Dedifferentiated amniotic fluid mesenchymal stem cell (primary cell): ENCODE results near the gene B2M.
"Not testable (repeated sequence)": the region's sequence is repeated elsewhere in the genome, so short reads cannot be mapped to it uniquely, and the experiment has no call there.

ENCODE experiments used
- DNase-seq: peaks from one replicate; pipeline ENCODE4 v3.0.0-alpha.2; 2016; ENCODE audit errors: extremely low spot score

The B2M gene

DNA sequence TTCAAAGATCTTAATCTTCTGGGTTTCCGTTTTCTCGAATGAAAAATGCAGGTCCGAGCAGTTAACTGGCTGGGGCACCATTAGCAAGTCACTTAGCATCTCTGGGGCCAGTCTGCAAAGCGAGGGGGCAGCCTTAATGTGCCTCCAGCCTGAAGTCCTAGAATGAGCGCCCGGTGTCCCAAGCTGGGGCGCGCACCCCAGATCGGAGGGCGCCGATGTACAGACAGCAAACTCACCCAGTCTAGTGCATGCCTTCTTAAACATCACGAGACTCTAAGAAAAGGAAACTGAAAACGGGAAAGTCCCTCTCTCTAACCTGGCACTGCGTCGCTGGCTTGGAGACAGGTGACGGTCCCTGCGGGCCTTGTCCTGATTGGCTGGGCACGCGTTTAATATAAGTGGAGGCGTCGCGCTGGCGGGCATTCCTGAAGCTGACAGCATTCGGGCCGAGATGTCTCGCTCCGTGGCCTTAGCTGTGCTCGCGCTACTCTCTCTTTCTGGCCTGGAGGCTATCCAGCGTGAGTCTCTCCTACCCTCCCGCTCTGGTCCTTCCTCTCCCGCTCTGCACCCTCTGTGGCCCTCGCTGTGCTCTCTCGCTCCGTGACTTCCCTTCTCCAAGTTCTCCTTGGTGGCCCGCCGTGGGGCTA lies at the start of gene B2M, which contains the start of gene PATL2:
B2M (plus strand) TSS at position 422 of the 647 bp plus-strand sequence; CDS start at position 452, 30 bp downstream.
PATL2 (minus strand) TSS at position 228 of the 647 bp plus-strand sequence. CDS start 34,833 bp downstream, outside the sequence.
- peak; percentile 98 for DNase-seq

- DNase-seq, result no peak
These were observed 49.7 kb upstream of the B2M start for GRCh38 chr15:44661576-44661975.

- no peak for DNase-seq
These were observed 48.6 kb upstream of the B2M start for GRCh38 chr15:44662478-44663409.

- peak; percentile 99 for DNase-seq
These were observed 47.7 kb upstream of the B2M start, which contains the start of gene SPG11 for GRCh38 chr15:44663410-44664308. Gene SPG11 (minus strand): TSS chr15:44663662. CDS start chr15:44663647, 15 bp downstream.

DNA sequence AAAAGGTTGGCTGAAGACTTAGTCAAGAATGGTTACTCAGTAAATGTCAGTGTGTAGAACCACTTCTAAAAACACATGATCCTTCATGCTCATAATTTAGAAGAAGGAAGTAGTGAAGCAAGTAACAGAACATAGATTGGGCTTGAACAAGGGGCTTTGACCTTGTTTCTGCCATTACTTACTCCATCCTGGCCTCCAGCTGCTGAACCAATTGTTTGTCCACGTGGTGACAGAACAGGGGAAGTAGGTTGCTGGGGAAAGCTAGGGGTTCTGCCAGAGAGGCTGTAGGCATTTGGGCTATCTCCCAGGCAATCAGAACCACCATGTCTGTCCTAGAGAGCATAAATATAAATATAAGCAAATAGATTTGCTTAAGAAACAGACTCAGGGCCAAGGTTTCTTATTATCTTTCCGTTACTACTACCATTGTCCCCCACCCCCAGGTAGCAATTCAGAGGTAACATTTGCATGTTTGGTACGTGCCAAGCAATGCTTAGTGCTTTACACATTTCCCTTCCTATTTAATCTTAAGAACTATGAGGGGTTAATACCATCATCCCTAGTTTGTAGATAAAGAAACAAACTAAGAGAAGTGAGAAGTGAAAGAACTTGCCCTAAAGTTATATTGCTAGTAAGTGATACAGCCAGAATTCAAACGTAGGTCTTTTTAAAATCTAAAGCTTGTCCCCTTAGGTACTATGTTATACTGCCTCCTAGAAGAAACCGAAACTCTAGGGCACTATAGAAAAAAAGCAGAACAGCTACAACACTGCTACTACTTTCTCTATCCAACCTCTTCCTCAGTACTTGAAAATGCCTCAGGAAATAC lies 44.9 kb upstream of the B2M start:
- DNase-seq, result no peak

DNA sequence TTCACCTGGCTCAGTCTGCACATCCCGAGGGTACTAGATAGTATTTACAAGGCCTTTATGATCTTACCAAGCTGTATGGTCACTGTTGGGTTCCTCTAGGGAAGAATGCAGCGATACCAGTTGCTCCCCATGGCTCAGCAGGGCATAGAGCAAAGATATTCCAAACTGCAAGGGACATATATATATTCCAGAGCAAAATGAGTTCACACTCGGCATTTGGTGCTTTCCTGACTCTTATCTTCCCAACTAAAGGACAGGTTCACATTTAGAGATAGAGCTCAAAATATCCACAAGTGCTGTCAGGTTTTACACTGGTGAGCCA lies 44.3 kb upstream of the B2M start:
- no peak for DNase-seq

DNA sequence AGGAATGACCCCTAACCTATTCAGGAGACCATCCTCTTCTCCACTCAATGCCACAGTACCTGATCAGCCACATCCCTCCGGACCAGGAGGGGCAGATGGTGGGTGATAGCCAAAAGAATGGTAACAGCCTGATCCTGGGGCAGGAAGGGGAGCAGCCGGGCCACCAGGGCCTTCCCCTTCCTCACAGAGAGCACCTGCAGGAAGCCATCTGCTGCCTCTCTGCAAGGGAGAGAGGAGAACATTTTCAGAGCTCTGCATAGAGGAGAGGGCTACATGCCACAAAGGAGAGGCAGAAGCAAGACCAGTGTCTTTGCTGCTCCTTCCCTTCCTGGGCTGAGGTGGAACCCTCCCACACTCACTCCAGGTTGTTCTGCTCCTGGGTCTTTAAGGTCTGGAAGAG lies 42.4 kb upstream of the B2M start:
- DNase-seq, result no peak

- no peak for DNase-seq
These were observed 41.0 kb upstream of the B2M start for GRCh38 chr15:44670087-44670950.

DNA sequence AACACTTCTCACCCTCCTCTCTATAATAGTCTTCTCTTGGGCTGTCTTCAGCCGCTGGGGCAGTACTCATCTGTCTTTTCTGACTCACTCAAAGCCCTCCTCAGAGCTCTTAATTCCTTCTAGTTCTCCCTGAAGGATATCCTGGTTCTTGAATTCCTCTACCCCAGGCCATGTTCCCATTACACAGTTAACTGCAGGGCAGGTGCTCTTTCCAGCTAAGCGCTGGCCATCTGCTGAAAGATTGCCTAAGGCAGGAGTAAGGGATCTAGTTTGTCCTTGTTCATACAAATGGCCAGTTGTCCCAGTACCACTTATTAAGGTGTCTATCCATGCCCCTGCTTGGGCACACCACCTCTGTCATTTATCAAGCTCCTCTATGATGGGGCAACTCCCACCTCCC lies 37.7 kb upstream of the B2M start:
- no peak for DNase-seq

DNA sequence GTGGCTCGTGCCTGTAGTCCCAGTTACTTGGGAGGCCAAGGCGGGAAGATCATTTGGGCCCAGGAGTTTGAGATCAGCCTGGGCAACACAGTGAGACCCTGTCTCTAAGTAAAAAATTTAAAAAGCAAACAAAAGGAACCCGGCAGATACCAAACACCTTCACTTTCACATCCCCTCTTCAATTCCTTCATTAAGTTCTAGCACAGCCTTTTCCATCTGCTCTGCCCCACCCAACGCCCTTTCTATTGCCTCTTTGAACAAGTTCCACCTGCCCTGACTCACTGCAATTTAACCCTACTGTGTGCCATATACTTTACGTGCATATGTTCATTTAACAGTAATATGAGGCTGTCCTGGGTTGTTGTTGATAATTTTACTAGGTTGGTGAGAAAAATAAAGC lies 35.4 kb upstream of the B2M start:
- DNase-seq, result no peak

DNA sequence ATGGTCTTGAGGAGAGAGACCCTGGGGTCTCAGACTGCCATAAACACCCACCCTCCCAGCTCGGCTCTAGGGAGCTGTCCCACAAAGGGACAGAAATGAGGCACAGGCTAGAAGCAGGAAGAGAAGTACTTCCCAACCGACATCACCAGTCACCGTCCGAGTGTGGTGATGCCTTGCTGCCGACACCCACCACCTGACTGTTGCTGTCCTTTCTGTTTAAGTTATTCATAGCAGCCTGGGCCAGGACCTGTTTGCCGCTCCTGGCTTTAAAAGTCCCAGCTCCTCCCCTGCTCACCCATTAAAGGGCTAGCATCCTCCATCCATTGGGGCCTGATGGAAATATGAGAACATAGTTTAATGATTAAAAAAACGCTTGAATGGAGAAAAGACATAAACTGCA lies 34.6 kb upstream of the B2M start:
- no peak for DNase-seq

GRCh38 chr15:44682211-44682610 lies 29.1 kb upstream of the B2M start:
- no peak for DNase-seq

- not testable (repeated sequence) for DNase-seq
These were observed 28.3 kb upstream of the B2M start for GRCh38 chr15:44682809-44683682.

GRCh38 chr15:44689318-44689717 lies 22.0 kb upstream of the B2M start:
- not testable (repeated sequence) for DNase-seq

DNA sequence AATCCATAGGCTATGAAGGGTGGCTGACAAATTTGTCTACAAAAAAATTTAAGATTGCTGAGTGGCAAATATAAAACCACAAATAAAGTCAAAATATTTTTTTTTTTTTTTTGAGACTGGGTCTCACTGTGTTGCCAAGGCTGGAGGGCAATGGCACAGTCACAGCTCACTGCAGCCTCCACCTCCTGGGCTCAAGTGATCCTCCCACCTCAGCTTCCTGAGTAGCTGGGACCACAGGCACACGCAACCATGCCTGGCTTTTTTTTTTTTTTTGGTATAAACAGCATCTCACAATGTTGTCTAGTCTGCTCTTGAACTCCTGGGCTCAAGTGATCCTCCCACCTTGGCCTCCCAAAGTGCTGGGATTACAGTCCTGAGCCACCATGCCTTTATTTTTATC lies 21.1 kb upstream of the B2M start:
- not testable (repeated sequence) for DNase-seq

- no peak for DNase-seq
These were observed 18.7 kb upstream of the B2M start for GRCh38 chr15:44692659-44693058.

- DNase-seq, result no peak
These were observed 16.9 kb upstream of the B2M start for GRCh38 chr15:44694416-44694815.

GRCh38 chr15:44695294-44695693 lies 16.0 kb upstream of the B2M start:
- no peak for DNase-seq

- DNase-seq, result no peak
These were observed 14.3 kb upstream of the B2M start for GRCh38 chr15:44697014-44697413.
